BJ (cell line): ENCODE data around the gene DNAJC4. TPM values are rescaled to one million over a fixed set of nuclear protein-coding genes. Genes with fewer than 3 reads are reported as not detected.

ENCODE experiments used
- CTCF ChIA-PET: fragments of 350-600 bp; formaldehyde crosslinking; extraction: SDS; loops from one replicate; lab custom pipeline; 2021; ENCODE audit warnings: antibody characterized with exemption, inconsistent platforms; lab: Yijun Ruan, JAX
- POLR2A ChIA-PET: fragments of 300-600 bp; sonication (Branson Sonifier 250); formaldehyde crosslinking; extraction: SDS; loops from one replicate; lab custom pipeline; 2021; ENCODE audit warnings: antibody characterized with exemption; lab: Charles Lee
- DNase-seq: peaks from one replicate; pipeline ENCODE4 v3.0.0-alpha.2; 2011; ENCODE audit warnings: low read depth
- H3K27me3 ChIP-seq: 2 replicates; pipeline ENCODE4 v1.6.0; 2011; ENCODE audit warnings: low read length; ENCODE audit not compliant: control insufficient read depth, insufficient read depth
- H3K36me3 ChIP-seq: 2 replicates; pipeline ENCODE4 v1.5.1; 2011; ENCODE audit warnings: low read length; ENCODE audit not compliant: control insufficient read depth, insufficient read depth
- H3K4me3 ChIP-seq: 2 replicates; pipeline ENCODE4 v1.5.1; 2011; ENCODE audit warnings: low read depth, mild to moderate bottlenecking, control low read depth, low read length
- polyA plus RNA-seq: library from polyadenylated mRNA; depleted of rRNA; stranded (reverse); fragments of >200 nt; gene quantifications from 2 replicates; pipeline ENCODE4 v1.2.3, GENCODE V29; 2011
- TF ChIP-seq, protein P1 (sequence below): IDR thresholded peaks from 2 replicates; pipeline ENCODE4 v1.5.1; 2011; ENCODE audit warnings: low read depth, mild to moderate bottlenecking, control low read depth, inconsistent platforms, low read length, moderate library complexity; ENCODE audit not compliant: insufficient read depth

Gene DNAJC4
- polyA plus RNA-seq, 1 experiment = 42.1 TPM

GRCh38 chr11:64204080-64204440, 26.3 kb upstream of the DNAJC4 start:
- Histone ChIP-seq H3K27me3 (no peaks in the 10 kb centered on the region), H3K36me3 (peaks cover 29% of the 10 kb centered on the region), H3K4me3 (no peak overlapping the region)
- TF ChIP-seq, protein P1, sequence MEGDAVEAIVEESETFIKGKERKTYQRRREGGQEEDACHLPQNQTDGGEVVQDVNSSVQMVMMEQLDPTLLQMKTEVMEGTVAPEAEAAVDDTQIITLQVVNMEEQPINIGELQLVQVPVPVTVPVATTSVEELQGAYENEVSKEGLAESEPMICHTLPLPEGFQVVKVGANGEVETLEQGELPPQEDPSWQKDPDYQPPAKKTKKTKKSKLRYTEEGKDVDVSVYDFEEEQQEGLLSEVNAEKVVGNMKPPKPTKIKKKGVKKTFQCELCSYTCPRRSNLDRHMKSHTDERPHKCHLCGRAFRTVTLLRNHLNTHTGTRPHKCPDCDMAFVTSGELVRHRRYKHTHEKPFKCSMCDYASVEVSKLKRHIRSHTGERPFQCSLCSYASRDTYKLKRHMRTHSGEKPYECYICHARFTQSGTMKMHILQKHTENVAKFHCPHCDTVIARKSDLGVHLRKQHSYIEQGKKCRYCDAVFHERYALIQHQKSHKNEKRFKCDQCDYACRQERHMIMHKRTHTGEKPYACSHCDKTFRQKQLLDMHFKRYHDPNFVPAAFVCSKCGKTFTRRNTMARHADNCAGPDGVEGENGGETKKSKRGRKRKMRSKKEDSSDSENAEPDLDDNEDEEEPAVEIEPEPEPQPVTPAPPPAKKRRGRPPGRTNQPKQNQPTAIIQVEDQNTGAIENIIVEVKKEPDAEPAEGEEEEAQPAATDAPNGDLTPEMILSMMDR = no peak
- DNase-seq = no peak
- CTCF ChIA-PET = interaction anchor here (0.6 to 16.6 kb wide), 25 partner anchors 10 to 202 kb away, joined by 3 to 229 read pairs (median 6); partner anchors contain the start of genes CATSPERZ, ESRRA, FKBP2 and PLCB3
- POLR2A ChIA-PET = interaction anchor here (0.6 kb wide), 1 partner anchor 12 kb away, joined by 4 read pairs; no protein-coding TSS in a partner anchor

- Histone ChIP-seq H3K27me3 (no peaks in the 10 kb centered on the region), H3K4me3 (no peak overlapping the region), H3K36me3 (peaks cover 29% of the 10 kb centered on the region)
- TF ChIP-seq, protein P1 = peak; percentile 82
- POLR2A ChIA-PET = interaction anchor here (0.6 kb wide), 2 partner anchors 12 to 13 kb away, joined by 3 to 4 read pairs; no protein-coding TSS in a partner anchor
- DNase-seq = peak; percentile 73
- CTCF ChIA-PET = interaction anchor here (0.6 to 16.6 kb wide), 27 partner anchors 11 to 1559 kb away, joined by 3 to 229 read pairs (median 6); partner anchors contain the start of genes CATSPERZ, ESRRA, FKBP2 and PLCB3
Observed at GRCh38 chr11:64204464-64204989, 25.8 kb upstream of the DNAJC4 start.

- CTCF ChIA-PET = interaction anchor here (0.9 to 16.6 kb wide), 9 partner anchors 9 to 205 kb away, joined by 3 to 229 read pairs (median 12); partner anchors contain the start of genes CATSPERZ, ESRRA, PLCB3 and PPP1R14B
- TF ChIP-seq, protein P1 = no peak
- Histone ChIP-seq H3K4me3 (no peak within 1 kb of the TSS), H3K36me3 (peaks cover 23% of the 10 kb centered on the region), H3K27me3 (no peaks in the 10 kb centered on the region)
- POLR2A ChIA-PET = no interaction called here
- no peak for DNase-seq
Observed at GRCh38 chr11:64206457-64207255, 23.7 kb upstream of the DNAJC4 start, which contains the start of gene FERMT3. FERMT3 (plus strand) TSS chr11:64206721; CDS start chr11:64207365, 644 bp downstream.

- ChIA-PET CTCF (interaction anchor here (0.6 to 16.6 kb wide), 10 partner anchors 9 to 205 kb away, joined by 3 to 229 read pairs (median 8); partner anchors contain the start of genes CATSPERZ, ESRRA, FKBP2 and PLCB3), POLR2A (interaction anchor here (0.5 kb wide), 1 partner anchor 163 kb away, joined by 3 read pairs; no protein-coding TSS in a partner anchor)
- no peaks in the 10 kb centered on the region for H3K27me3 ChIP-seq
- TF ChIP-seq, protein P1 = no peak
- peak; percentile 28 for DNase-seq
- H3K36me3 ChIP-seq = peaks cover 21% of the 10 kb centered on the region
- H3K4me3 ChIP-seq = no peak overlapping the region
Observed at GRCh38 chr11:64207256-64208085, 22.9 kb upstream of the DNAJC4 start.
